WI38 (cell line): Measurements from ENCODE around the gene ITGB1BP1.

Experiments used
- H3K4me3 ChIP-seq: 2 replicates; pipeline ENCODE4 v1.5.1; 2011; ENCODE audit warnings: low read depth, mild to moderate bottlenecking, control low read depth, low read length
- CTCF ChIP-seq: IDR thresholded peaks from 2 replicates; pipeline ENCODE4 v1.5.1; 2012; ENCODE audit warnings: low read depth, mild to moderate bottlenecking, control low read depth, low read length

The ITGB1BP1 gene

GRCh38 chr2:9406529-9407362 is 16.6 kb downstream of the ITGB1BP1 start:
- H3K4me3 ChIP-seq, result no peak overlapping the region
- TF ChIP-seq CTCF, result no peak

- H3K4me3 ChIP-seq, result no peak overlapping the region
- TF ChIP-seq CTCF, result no peak
These were observed 17.7 kb downstream of the ITGB1BP1 start for GRCh38 chr2:9405636-9406035.

GRCh38 chr2:9404451-9404850 is 18.9 kb downstream of the ITGB1BP1 start:
- H3K4me3 ChIP-seq, result no peak overlapping the region
- no peak for TF ChIP-seq CTCF

- no peak overlapping the region for H3K4me3 ChIP-seq
- TF ChIP-seq CTCF, result no peak
These were observed 19.4 kb downstream of the ITGB1BP1 start for GRCh38 chr2:9403924-9404323.

GRCh38 chr2:9401646-9402371 is 21.5 kb downstream of the ITGB1BP1 start:
- no peak for TF ChIP-seq CTCF
- no peak overlapping the region for H3K4me3 ChIP-seq

GRCh38 chr2:9401059-9401547 is 22.2 kb downstream of the ITGB1BP1 start:
- no peak for TF ChIP-seq CTCF

More at GRCh38 chr2:9401059-9401547, 22.2 kb downstream of the ITGB1BP1 start:
- H3K4me3 ChIP-seq, result no peak overlapping the region
